Measurements from ENCODE around the gene USP47. TPM values are rescaled to one million over a fixed set of nuclear protein-coding genes. Genes with fewer than 3 reads are reported as not detected.
A peak's percentile ranks its signal among the peaks of the same experiment; 100 is the strongest.

The USP47 gene
- total RNA-seq, 1 experiment from 2014 or later = 39.2 TPM

DNA sequence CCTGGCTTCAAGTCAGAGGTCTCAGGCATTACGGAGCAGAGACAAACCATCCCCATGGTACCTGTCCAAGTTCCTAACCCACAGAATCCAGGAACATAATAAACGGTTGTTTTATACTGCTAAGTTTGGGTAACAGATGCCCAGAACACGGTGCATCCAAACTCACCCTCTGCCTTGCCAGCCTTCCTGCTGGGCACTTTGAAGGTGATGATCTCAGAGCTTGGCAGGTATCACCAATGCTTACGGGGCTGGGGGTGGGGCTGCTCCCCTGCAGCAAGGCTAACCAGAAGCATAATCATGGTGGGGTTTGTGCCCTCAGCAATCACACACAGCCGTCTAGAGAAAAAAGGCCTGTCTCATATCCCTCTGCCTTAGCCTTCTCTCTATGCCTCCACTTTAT, 139.6 kb downstream of the USP47 start:
- in situ Hi-C loops (cut with HindIII; ENCODE audit: low pct_unique_long_range_greater_than_20kb, low sequenced_read_pairs) (no loop called here), intact Hi-C loops (cut with micrococcal nuclease; ENCODE audit: unreplicated experiment) (no loop called here)
- CTCF ChIA-PET = no interaction called here
- TF ChIP-seq, protein P1, sequence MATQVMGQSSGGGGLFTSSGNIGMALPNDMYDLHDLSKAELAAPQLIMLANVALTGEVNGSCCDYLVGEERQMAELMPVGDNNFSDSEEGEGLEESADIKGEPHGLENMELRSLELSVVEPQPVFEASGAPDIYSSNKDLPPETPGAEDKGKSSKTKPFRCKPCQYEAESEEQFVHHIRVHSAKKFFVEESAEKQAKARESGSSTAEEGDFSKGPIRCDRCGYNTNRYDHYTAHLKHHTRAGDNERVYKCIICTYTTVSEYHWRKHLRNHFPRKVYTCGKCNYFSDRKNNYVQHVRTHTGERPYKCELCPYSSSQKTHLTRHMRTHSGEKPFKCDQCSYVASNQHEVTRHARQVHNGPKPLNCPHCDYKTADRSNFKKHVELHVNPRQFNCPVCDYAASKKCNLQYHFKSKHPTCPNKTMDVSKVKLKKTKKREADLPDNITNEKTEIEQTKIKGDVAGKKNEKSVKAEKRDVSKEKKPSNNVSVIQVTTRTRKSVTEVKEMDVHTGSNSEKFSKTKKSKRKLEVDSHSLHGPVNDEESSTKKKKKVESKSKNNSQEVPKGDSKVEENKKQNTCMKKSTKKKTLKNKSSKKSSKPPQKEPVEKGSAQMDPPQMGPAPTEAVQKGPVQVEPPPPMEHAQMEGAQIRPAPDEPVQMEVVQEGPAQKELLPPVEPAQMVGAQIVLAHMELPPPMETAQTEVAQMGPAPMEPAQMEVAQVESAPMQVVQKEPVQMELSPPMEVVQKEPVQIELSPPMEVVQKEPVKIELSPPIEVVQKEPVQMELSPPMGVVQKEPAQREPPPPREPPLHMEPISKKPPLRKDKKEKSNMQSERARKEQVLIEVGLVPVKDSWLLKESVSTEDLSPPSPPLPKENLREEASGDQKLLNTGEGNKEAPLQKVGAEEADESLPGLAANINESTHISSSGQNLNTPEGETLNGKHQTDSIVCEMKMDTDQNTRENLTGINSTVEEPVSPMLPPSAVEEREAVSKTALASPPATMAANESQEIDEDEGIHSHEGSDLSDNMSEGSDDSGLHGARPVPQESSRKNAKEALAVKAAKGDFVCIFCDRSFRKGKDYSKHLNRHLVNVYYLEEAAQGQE (IDR thresholded peaks at IDR 0.05; ENCODE audit: insufficient read depth in 1 of 2, low read depth in 2 of 2, low read length in 1 of 2) = no peak
- TF ChIP-seq TCF7L2 (IDR thresholded peaks at IDR 0.05; ENCODE audit: low read depth, low read length) (no peak), POLR2AphosphoS5 (IDR thresholded peaks at IDR 0.05; ENCODE audit: low read depth, low read length) (no peak), SIN3A (IDR thresholded peaks at IDR 0.05; ENCODE audit: borderline replicate concordance, insufficient read depth, low read depth, low read length) (no peak), CTCF (IDR thresholded peaks at IDR 0.05) (no peak)
- Histone ChIP-seq H3K9me3 (ENCODE audit: control insufficient read depth, insufficient read depth, low read depth, low read length) (no peaks in the 10 kb centered on the region), H3K27me3 (ENCODE audit: control insufficient read depth, insufficient read depth, low read length) (no peaks in the 10 kb centered on the region), H3K27ac (ENCODE audit: low read length) (peak overlapping the region; percentile 95; the same call in 1 of the 2 replicates), H3K4me3 (ENCODE audit: low read depth in 2 of 2, low read length in 2 of 2) (no peak overlapping the region), H3K4me1 (ENCODE audit: control insufficient read depth, insufficient read depth, low read length) (peaks cover 45% of the 10 kb centered on the region), H3K36me3 (ENCODE audit: control insufficient read depth, insufficient read depth, low read length) (no peaks in the 10 kb centered on the region)
- POLR2A ChIA-PET = no interaction called here
- BruUV-seq (replicated peaks) = no TSS peak
- no peak for DNase-seq (ENCODE audit: low read depth, low spot score)
- no peak for ATAC-seq

DNA sequence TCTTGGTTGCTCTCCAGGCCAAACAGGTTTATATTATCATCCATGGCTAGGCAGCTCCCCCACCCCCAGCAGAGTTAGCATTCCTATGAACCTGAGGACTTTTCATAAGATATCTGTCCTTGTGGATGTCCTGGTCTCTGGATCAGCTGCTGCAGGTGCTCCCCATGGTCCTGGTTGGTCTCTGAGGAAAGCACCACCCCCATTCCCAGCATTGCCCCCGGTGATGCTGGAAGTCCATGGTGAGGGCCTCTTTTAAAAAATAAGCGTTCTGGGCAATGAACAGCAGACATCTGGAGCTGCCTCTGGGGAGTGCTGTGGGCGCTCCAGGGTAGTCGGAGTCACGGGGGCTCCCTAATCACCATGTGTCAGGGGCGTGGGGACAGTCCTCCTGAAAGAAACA, 140.1 kb downstream of the USP47 start:
- DNase-seq (ENCODE audit: low read depth, low spot score) = no peak
- in situ Hi-C loops (cut with HindIII; ENCODE audit: low pct_unique_long_range_greater_than_20kb, low sequenced_read_pairs) (no loop called here), intact Hi-C loops (cut with micrococcal nuclease; ENCODE audit: unreplicated experiment) (no loop called here)
- Histone ChIP-seq H3K36me3 (ENCODE audit: control insufficient read depth, insufficient read depth, low read length) (no peaks in the 10 kb centered on the region), H3K9me3 (ENCODE audit: control insufficient read depth, insufficient read depth, low read depth, low read length) (no peaks in the 10 kb centered on the region), H3K27me3 (ENCODE audit: control insufficient read depth, insufficient read depth, low read length) (no peaks in the 10 kb centered on the region), H3K4me1 (ENCODE audit: control insufficient read depth, insufficient read depth, low read length) (peaks cover 40% of the 10 kb centered on the region), H3K27ac (ENCODE audit: low read length) (no peak overlapping the region; the same call in 1 of the 2 replicates), H3K4me3 (ENCODE audit: low read depth in 2 of 2, low read length in 2 of 2) (no peak overlapping the region)
- ChIA-PET POLR2A (no interaction called here), CTCF (no interaction called here)
- no peak for ATAC-seq
- no TSS peak for BruUV-seq (replicated peaks)
- TF ChIP-seq TCF7L2 (IDR thresholded peaks at IDR 0.05; ENCODE audit: low read depth, low read length) (no peak), POLR2AphosphoS5 (IDR thresholded peaks at IDR 0.05; ENCODE audit: low read depth, low read length) (no peak), SIN3A (IDR thresholded peaks at IDR 0.05; ENCODE audit: borderline replicate concordance, insufficient read depth, low read depth, low read length) (no peak), CTCF (IDR thresholded peaks at IDR 0.05) (no peak)
- TF ChIP-seq, protein P1 (IDR thresholded peaks at IDR 0.05; ENCODE audit: insufficient read depth in 1 of 2, low read depth in 2 of 2, low read length in 1 of 2) = no peak

All from Panc1 (cell line).